Tibial nerve (tissue), 4 donors: ENCODE results near the gene TDRD9.

ENCODE experiments used
- EP300 ChIP-seq, 2 donors: sonication (generic); formaldehyde crosslinking; IDR thresholded peaks; one replicate each; pipeline ENCODE4 v1.6.1; 2017; ENCODE audit warnings: antibody characterized with exemption in 2 of 2, mild to moderate bottlenecking in 1 of 2
- TF ChIP-seq, protein P1 (sequence below), 5 experiments: fragments of 200-600 bp in 3 of 5; fragments of 450-650 bp in 2 of 5; sonication (generic) in 3 of 5; IDR thresholded peaks; one replicate each; pipeline ENCODE4 v1.5.1; 2016 to 2019; ENCODE audit warnings: antibody characterized with exemption in 5 of 5, mild to moderate bottlenecking in 3 of 5, moderate library complexity in 2 of 5

DNA sequence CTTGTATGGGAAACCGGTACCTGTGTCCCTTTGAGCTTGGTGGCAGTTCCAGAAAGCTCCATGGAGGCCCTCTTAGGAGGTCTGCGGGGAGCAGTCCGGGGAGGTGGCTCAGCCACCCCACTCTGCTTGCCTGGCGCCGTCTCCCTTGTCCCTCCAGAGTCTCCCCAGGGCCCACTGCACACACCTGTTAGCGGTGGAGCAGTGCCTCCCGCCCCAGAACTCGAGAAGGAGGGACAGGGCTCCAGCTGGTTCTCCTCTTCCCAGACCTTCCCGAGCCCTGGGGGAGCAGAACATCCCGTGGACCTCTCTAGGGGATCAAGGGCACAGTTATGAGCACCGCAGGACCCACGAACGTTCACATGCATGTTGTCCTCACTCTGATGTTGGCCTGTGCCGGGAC, 168.1 kb downstream of the TDRD9 start:
- TF ChIP-seq, protein P1, sequence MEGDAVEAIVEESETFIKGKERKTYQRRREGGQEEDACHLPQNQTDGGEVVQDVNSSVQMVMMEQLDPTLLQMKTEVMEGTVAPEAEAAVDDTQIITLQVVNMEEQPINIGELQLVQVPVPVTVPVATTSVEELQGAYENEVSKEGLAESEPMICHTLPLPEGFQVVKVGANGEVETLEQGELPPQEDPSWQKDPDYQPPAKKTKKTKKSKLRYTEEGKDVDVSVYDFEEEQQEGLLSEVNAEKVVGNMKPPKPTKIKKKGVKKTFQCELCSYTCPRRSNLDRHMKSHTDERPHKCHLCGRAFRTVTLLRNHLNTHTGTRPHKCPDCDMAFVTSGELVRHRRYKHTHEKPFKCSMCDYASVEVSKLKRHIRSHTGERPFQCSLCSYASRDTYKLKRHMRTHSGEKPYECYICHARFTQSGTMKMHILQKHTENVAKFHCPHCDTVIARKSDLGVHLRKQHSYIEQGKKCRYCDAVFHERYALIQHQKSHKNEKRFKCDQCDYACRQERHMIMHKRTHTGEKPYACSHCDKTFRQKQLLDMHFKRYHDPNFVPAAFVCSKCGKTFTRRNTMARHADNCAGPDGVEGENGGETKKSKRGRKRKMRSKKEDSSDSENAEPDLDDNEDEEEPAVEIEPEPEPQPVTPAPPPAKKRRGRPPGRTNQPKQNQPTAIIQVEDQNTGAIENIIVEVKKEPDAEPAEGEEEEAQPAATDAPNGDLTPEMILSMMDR (IDR thresholded peaks at IDR 0.05): no peak
- TF ChIP-seq EP300 (IDR thresholded peaks at IDR 0.05): no peak
